ENCODE measurements around the gene KHDC4. TPM values are rescaled to one million over a fixed set of nuclear protein-coding genes. Genes with fewer than 3 reads are reported as not detected.

The KHDC4 gene
- total and polyA plus RNA-seq, 2 of the 4 experiments (the other 2 are of a cell fraction), result 28.0 to 29.9 TPM

DNA sequence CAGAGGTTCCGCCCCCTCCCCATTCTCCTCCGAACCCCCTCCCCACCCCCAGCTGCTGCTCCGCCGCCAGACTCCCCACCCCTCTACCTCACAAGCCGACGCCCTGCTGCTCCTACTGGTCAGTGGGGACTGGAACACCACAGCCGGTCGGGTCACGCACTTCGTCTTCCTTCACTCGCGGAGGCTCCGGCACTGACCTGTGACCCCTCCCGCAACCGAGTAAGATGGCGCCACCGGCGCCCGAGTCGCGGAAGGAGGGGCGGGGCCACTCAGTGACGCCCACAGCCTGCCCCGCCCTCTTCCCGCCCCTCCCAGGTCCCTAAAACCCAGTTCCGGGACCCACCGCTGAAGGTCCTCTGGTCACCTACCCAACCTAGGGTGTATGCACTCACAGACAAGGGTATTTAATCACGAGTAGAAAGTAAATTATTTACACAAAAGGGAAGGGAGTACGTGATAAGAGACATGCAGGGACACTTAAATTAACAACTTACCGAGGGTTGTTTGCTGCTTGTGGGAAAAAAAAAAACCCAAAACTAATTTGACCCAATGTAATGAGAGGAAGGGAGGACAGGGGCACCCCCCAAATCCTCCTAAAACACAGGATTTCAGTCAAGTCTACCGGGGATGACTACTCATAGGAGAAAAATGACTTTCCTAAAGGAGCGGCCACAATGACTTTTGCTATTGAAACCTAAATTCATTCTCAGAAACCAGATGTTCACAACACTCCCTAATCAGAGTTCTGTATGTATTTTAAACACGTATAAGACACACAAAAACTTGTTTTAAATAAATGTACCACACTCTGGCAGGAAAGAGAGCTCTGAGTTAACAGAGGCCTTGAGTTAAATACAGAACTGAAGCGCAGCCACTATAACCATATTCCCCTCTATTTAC, 22.8 kb downstream of the KHDC4 start, which contains the start of gene RIT1 (continued):
- TF ChIP-seq MAZ (IDR thresholded peaks at IDR 0.05; ENCODE audit: borderline replicate concordance, low read depth, low read length) (peak; percentile 75; the same call in 1 of the 2 replicates), MAFK (IDR thresholded peaks at IDR 0.05; ENCODE audit: low read depth, low read length) (no peak), RAD21 (IDR thresholded peaks at IDR 0.05; ENCODE audit: low read length) (no peak)

DNA sequence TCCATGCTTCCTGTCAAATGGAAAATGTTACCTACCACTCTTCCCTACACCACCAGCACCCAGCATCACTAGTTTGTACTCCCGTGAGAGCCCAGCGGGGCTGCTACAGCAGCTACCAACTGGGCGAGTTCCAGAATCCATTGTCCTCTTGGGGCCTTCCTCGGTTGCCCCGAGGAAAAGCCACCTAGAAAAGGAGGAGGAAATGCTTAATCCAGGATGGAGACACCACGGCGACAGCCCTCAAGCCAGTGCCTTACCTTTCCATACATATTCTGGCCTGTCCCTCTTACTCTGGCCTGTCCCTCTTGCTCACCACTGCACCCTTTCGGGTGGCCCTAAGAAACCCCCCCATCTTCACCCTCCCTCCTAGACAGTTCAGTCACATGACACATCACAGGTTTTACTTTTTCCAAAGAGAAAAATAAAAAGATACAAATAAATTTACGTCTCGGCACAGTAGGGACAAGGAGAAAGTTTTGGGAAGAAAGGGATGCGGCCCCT, 23.5 kb downstream of the KHDC4 start:
- no peaks in the 10 kb centered on the region for H3K27me3 ChIP-seq (ENCODE audit: control insufficient read depth, insufficient read depth, low read length)
- H2BK20ac ChIP-seq (ENCODE audit: low read depth, low read length), result peak overlapping the region; percentile 11; the same call in 1 of the 2 replicates
- peaks cover 2% of the 10 kb centered on the region; the same call in 1 of the 2 replicates for H3K9me1 ChIP-seq (ENCODE audit: insufficient read depth, low read length)
- peak overlapping the region; percentile 79 for H2BK5ac ChIP-seq (ENCODE audit: low read depth, low read length, poor library complexity, severe bottlenecking)
- no peaks in the 10 kb centered on the region for H3K9me3 ChIP-seq (ENCODE audit: control insufficient read depth, insufficient read depth, low read length)
- POLR2A ChIA-PET (ENCODE audit: unreplicated experiment), result no interaction called here
- peak overlapping the region; percentile 49 to 91 for H4K8ac ChIP-seq (ENCODE audit: low read depth in 2 of 2, low read length in 2 of 2)
- WGBS, 2 experiments (ENCODE audit: extremely low coverage in 2 of 2, insufficient read length in 1 of 2), result 2% methylated on average over 8 of the region's 11 CpGs; no CpG with 5 or more reads in 1 of the 2 experiments
- DNase-seq, result peak; percentile 42
- peak overlapping the region; percentile 77 for H4K91ac ChIP-seq (ENCODE audit: insufficient read depth, low read depth, low read length)
- peak overlapping the region; percentile 84 for H3K9ac ChIP-seq (ENCODE audit: low read depth, low read length)
- BruUV-seq (replicated peaks), result no TSS peak
- no peaks in the 10 kb centered on the region for H4K20me1 ChIP-seq (ENCODE audit: insufficient read depth, low read length)
- peak overlapping the region; percentile 81 for H3K27ac ChIP-seq (ENCODE audit: insufficient read depth, low read length)
- dilution Hi-C loops (cut with HindIII; ENCODE audit: low sequenced_read_pairs, unreplicated experiment) (no loop called here), intact Hi-C loops (cut with micrococcal nuclease) (loop anchor here (2.0 kb wide), 1 partner anchor 54 kb away; the partner anchor contains the start of gene GON4L), in situ Hi-C loops (cut with MboI; ENCODE audit: low sequenced_read_pairs) (no loop called here)
- H2BK120ac ChIP-seq (ENCODE audit: low read depth, low read length), result peak overlapping the region; percentile 50
- H3K23ac ChIP-seq (ENCODE audit: low read depth, low read length), result peak overlapping the region; percentile 87
- H3K4me2 ChIP-seq (ENCODE audit: low read depth, low read length), result peak overlapping the region; percentile 80
- H3K4ac ChIP-seq (ENCODE audit: low read depth, low read length), result peak overlapping the region; percentile 96
- H3K14ac ChIP-seq (replicated peaks; ENCODE audit: low read depth, low read length), result peak overlapping the region; percentile 93
- peak overlapping the region; percentile 99 for H2AK9ac ChIP-seq (replicated peaks; ENCODE audit: low read depth, low read length, poor library complexity)
- peak overlapping the region; percentile 20 for H3K18ac ChIP-seq (ENCODE audit: low read depth, low read length)
- H3K79me1 ChIP-seq (ENCODE audit: low read depth in 1 of 2, low read length in 2 of 2), result peaks cover 23 to 46% of the 10 kb centered on the region in 2 experiments
- peak overlapping the region; percentile 70 for H3K4me3 ChIP-seq (ENCODE audit: insufficient read depth, low read depth, low read length)
- TF ChIP-seq, protein P1, sequence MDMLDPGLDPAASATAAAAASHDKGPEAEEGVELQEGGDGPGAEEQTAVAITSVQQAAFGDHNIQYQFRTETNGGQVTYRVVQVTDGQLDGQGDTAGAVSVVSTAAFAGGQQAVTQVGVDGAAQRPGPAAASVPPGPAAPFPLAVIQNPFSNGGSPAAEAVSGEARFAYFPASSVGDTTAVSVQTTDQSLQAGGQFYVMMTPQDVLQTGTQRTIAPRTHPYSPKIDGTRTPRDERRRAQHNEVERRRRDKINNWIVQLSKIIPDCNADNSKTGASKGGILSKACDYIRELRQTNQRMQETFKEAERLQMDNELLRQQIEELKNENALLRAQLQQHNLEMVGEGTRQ (IDR thresholded peaks at IDR 0.05; ENCODE audit: low read depth, low read length), result peak; percentile 66
- no peak for TF ChIP-seq CHD1 (IDR thresholded peaks at IDR 0.05; ENCODE audit: low read depth, low read length)
- H2BK15ac ChIP-seq (ENCODE audit: low read depth, low read length), result peak overlapping the region; percentile 7; the same call in 1 of the 3 replicates
- H3K56ac ChIP-seq (ENCODE audit: extremely low read depth, insufficient read depth, low read length), result peak overlapping the region; percentile 86
- H3K4me1 ChIP-seq (ENCODE audit: control insufficient read depth, insufficient read depth, low read length), result peaks cover 5% of the 10 kb centered on the region; the same call in 1 of the 2 replicates
- peak overlapping the region; percentile 92 for H2AFZ ChIP-seq (replicated peaks; ENCODE audit: low read length, poor library complexity)
- ATAC-seq (ENCODE audit: low read depth), result peak; percentile 51
- H2AK5ac ChIP-seq (ENCODE audit: low read depth, low read length), result peak overlapping the region; percentile 98
- CTCF ChIA-PET, result no interaction called here
- H3K36me3 ChIP-seq (ENCODE audit: control insufficient read depth, insufficient read depth, low read length), result peaks cover 44% of the 10 kb centered on the region
- peak overlapping the region; percentile 71 for H4K5ac ChIP-seq (ENCODE audit: low read depth, low read length)

All from IMR-90 (cell line).